Ovary (tissue), 3 donors: ENCODE measurements around the gene PKD2L1.

Source experiments
- EP300 ChIP-seq: sonication (generic); formaldehyde crosslinking; IDR thresholded peaks from one replicate; pipeline ENCODE4 v1.6.1; 2017; ENCODE audit warnings: antibody characterized with exemption
- TF ChIP-seq, protein P1 (sequence below), 3 donors: fragments of 450-650 bp in 2 of 3; fragments of 200-600 bp in 1 of 3; IDR thresholded peaks; one replicate each; pipeline versions ENCODE4 v1.5.1 to v1.8.0; 2016 to 2022; ENCODE audit warnings: antibody characterized with exemption in 3 of 3, mild to moderate bottlenecking in 1 of 3
- donor health status: DM: no; HTN: no; CAD: no.

DNA sequence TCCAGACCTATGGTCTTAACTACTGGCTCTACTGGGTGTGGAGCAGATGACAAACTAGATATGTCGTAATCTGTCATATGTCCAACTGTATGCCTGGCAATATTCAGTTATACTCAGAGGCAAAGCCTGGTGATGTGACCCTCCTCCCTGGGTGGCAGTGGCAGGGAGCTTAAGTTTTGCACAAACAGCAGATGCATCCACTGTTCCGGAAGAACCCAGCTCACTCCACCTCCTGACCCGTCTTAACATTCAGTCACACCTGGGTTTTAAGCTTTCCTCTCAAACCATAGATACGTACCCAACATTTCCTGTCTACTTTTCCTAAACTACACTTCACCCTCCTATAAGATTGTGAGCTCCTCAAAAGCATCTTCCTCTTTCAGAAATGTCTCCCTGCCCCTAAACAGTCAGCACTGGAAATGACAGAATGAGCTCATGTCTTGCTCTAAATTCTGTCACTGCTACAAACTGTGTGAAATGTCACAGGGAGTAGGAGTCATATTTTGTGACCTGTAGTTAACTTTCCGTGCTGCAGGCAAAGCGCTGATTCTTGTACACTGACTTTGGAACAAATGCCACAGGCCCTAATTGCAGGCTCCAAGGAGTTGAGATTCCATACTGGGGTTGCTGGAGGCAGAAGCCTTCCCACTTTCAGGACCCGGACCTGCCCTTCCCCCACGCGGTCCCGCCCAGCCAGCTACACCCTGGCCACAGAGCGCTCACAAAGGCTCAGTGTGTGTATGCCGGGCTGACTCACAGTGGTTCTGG lies 40.9 kb upstream of the PKD2L1 start:
- TF ChIP-seq, protein P1, sequence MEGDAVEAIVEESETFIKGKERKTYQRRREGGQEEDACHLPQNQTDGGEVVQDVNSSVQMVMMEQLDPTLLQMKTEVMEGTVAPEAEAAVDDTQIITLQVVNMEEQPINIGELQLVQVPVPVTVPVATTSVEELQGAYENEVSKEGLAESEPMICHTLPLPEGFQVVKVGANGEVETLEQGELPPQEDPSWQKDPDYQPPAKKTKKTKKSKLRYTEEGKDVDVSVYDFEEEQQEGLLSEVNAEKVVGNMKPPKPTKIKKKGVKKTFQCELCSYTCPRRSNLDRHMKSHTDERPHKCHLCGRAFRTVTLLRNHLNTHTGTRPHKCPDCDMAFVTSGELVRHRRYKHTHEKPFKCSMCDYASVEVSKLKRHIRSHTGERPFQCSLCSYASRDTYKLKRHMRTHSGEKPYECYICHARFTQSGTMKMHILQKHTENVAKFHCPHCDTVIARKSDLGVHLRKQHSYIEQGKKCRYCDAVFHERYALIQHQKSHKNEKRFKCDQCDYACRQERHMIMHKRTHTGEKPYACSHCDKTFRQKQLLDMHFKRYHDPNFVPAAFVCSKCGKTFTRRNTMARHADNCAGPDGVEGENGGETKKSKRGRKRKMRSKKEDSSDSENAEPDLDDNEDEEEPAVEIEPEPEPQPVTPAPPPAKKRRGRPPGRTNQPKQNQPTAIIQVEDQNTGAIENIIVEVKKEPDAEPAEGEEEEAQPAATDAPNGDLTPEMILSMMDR (IDR thresholded peaks at IDR 0.05), result no peak
- TF ChIP-seq EP300, result no peak
